Measurements from ENCODE around the gene L2HGDH.

GRCh38 chr14:50334211-50334610, 22.2 kb upstream of the L2HGDH start:
- no peak for TF ChIP-seq REST (IDR thresholded peaks at IDR 0.05)
- no peak for TF ChIP-seq HOXA7 (CRISPR knock-in tag; IDR thresholded peaks at IDR 0.05)
- TF ChIP-seq JUNB (IDR thresholded peaks at IDR 0.05) = no peak
- no peak for TF ChIP-seq PBX3 (IDR thresholded peaks at IDR 0.05)
- no peak for TF ChIP-seq MYC (IDR thresholded peaks at IDR 0.05; ENCODE audit: borderline replicate concordance, low read length)
- TF ChIP-seq RNF2 (IDR thresholded peaks at IDR 0.05; ENCODE audit: borderline replicate concordance, low read depth) = no peak
- no peak for TF ChIP-seq CTCF (IDR thresholded peaks at IDR 0.05)
- no peak for TF ChIP-seq USF2 (IDR thresholded peaks at IDR 0.05)
- no peak for TF ChIP-seq POLR2AphosphoS2 (conservative IDR thresholded peaks at IDR 0.05; ENCODE audit: low read length)
- no peak for TF ChIP-seq BCL3 (IDR thresholded peaks at IDR 0.05)
- no peak for TF ChIP-seq POLR2A (IDR thresholded peaks at IDR 0.05; ENCODE audit: low read length)
- TF ChIP-seq CEBPB (IDR thresholded peaks at IDR 0.05) = no peak
- no peak for TF ChIP-seq JUN (IDR thresholded peaks at IDR 0.05)
- no peak for TF ChIP-seq SMC3 (IDR thresholded peaks at IDR 0.05)
